ENCODE results near the gene GATC. TPM values are rescaled to one million over a fixed set of nuclear protein-coding genes. Genes with fewer than 3 reads are reported as not detected.

The GATC gene
- total and polyA plus RNA-seq, 2 of the 4 experiments (the other 2 are of a cell fraction): 8.7 to 16.5 TPM

GRCh38 chr12:120467439-120467838, 21.2 kb downstream of the GATC start:
- ATAC-seq (ENCODE audit: low read depth): no peak
- H2AK9ac ChIP-seq (replicated peaks; ENCODE audit: low read depth, low read length, poor library complexity): no peak overlapping the region
- H2BK5ac ChIP-seq (ENCODE audit: low read depth, low read length, poor library complexity, severe bottlenecking): no peak overlapping the region
- no peaks in the 10 kb centered on the region for H3K9me1 ChIP-seq (ENCODE audit: insufficient read depth, low read length)
- no peak overlapping the region for H4K91ac ChIP-seq (ENCODE audit: insufficient read depth, low read depth, low read length)
- H3K4me1 ChIP-seq (ENCODE audit: control insufficient read depth, insufficient read depth, low read length): peaks cover 4% of the 10 kb centered on the region; the same call in 1 of the 2 replicates
- H3K36me3 ChIP-seq (ENCODE audit: control insufficient read depth, insufficient read depth, low read length): peaks cover 33% of the 10 kb centered on the region
- H3K4ac ChIP-seq (ENCODE audit: low read depth, low read length): no peak overlapping the region
- H3K18ac ChIP-seq (ENCODE audit: low read depth, low read length): no peak overlapping the region
- H4K20me1 ChIP-seq (ENCODE audit: insufficient read depth, low read length): peaks cover 50% of the 10 kb centered on the region
- H3K14ac ChIP-seq (replicated peaks; ENCODE audit: low read depth, low read length): no peak overlapping the region
- H4K5ac ChIP-seq (ENCODE audit: low read depth, low read length): no peak overlapping the region
- ChIA-PET POLR2A (ENCODE audit: unreplicated experiment) (no interaction called here), CTCF (interaction anchor here (1.6 to 1.7 kb wide), 2 partner anchors 9 to 29 kb away, joined by 5 to 6 read pairs; no protein-coding TSS in a partner anchor)
- H2BK120ac ChIP-seq (ENCODE audit: low read depth, low read length): no peak overlapping the region
- H3K4me2 ChIP-seq (ENCODE audit: low read depth, low read length): no peak overlapping the region
- 100% methylated on average over 1 of the region's 6 CpGs; no CpG with 5 or more reads in 1 of the 2 experiments for WGBS, 2 experiments (ENCODE audit: extremely low coverage in 2 of 2, insufficient read length in 1 of 2)
- H3K27ac ChIP-seq (ENCODE audit: insufficient read depth, low read length): no peak overlapping the region
- H3K23ac ChIP-seq (ENCODE audit: low read depth, low read length): no peak overlapping the region
- H3K4me3 ChIP-seq (ENCODE audit: insufficient read depth, low read depth, low read length): no peak overlapping the region
- intact Hi-C loops (cut with micrococcal nuclease) (no loop called here), in situ Hi-C loops (cut with MboI; ENCODE audit: low sequenced_read_pairs) (no loop called here), dilution Hi-C loops (cut with HindIII; ENCODE audit: low sequenced_read_pairs, unreplicated experiment) (no loop called here)
- no peak overlapping the region for H4K8ac ChIP-seq (ENCODE audit: low read depth in 2 of 2, low read length in 2 of 2)
- no peaks in the 10 kb centered on the region for H3K27me3 ChIP-seq (ENCODE audit: control insufficient read depth, insufficient read depth, low read length)
- no peak overlapping the region for H3K9ac ChIP-seq (ENCODE audit: low read depth, low read length)
- no peak overlapping the region for H2AK5ac ChIP-seq (ENCODE audit: low read depth, low read length)
- H3K9me3 ChIP-seq (ENCODE audit: control insufficient read depth, insufficient read depth, low read length): no peaks in the 10 kb centered on the region
- no peak for DNase-seq
- H2AFZ ChIP-seq (replicated peaks; ENCODE audit: low read length, poor library complexity): no peak overlapping the region
- H3K56ac ChIP-seq (ENCODE audit: extremely low read depth, insufficient read depth, low read length): no peak overlapping the region
- H3K79me1 ChIP-seq (ENCODE audit: low read depth in 1 of 2, low read length in 2 of 2): peaks cover 28 to 64% of the 10 kb centered on the region in 2 experiments
- BruUV-seq (replicated peaks): TSS peak; percentile 26
- H2BK15ac ChIP-seq (ENCODE audit: low read depth, low read length): no peak overlapping the region
- no peak for TF ChIP-seq SMC3 (IDR thresholded peaks at IDR 0.05; ENCODE audit: low read depth, low read length)
- no peak overlapping the region for H2BK20ac ChIP-seq (ENCODE audit: low read depth, low read length)
